SK-N-MC (cell line): ENCODE results near the gene PLCB3.

Experiments used
- DNase-seq: peaks from one replicate; pipeline ENCODE4 v3.0.0-alpha.2; 2011; ENCODE audit warnings: low read depth, low spot score
- H3K27ac ChIP-seq: fragments of 200-600 bp; sonication (generic); 2 replicates; pipeline ENCODE4 v1.5.1; 2016; ENCODE audit warnings: mixed run types
- H3K36me3 ChIP-seq: fragments of 200-600 bp; sonication (generic); 2 replicates; pipeline ENCODE4 v1.6.1; 2017; ENCODE audit warnings: antibody characterized with exemption, low read length, mixed read lengths; ENCODE audit not compliant: insufficient read depth
- H3K4me3 ChIP-seq: fragments of 200-600 bp; sonication (generic); 2 replicates; pipeline ENCODE4 v1.5.1; 2016
- H3K9ac ChIP-seq: fragments of 200-600 bp; sonication (generic); 2 replicates; pipeline ENCODE4 v1.8.0; 2017; ENCODE audit warnings: mixed run types, mixed read lengths; ENCODE audit not compliant: insufficient read length
- H3K9me3 ChIP-seq: fragments of 200-600 bp; sonication (generic); 2 replicates; pipeline ENCODE4 v1.6.1; 2017; ENCODE audit warnings: low read depth, mild to moderate bottlenecking, antibody characterized with exemption, low read length, moderate library complexity, mixed read lengths
- EZH2 ChIP-seq: fragments of 200-600 bp; sonication (generic); IDR thresholded peaks from one replicate; pipeline ENCODE4 v1.6.1; 2017; ENCODE audit warnings: antibody characterized with exemption
- FOXP2 ChIP-seq: optimal IDR thresholded peaks from 2 replicates; pipeline ENCODE3; 2011; ENCODE audit warnings: mild to moderate bottlenecking, moderate library complexity; ENCODE audit not compliant: insufficient read depth; ENCODE audit errors: extremely low read length, control extremely low read depth
- POLR2AphosphoS5 ChIP-seq: IDR thresholded peaks from 2 replicates; pipeline ENCODE4 v1.6.1; 2012; ENCODE audit warnings: mild to moderate bottlenecking, low read depth, low read length, borderline replicate concordance

PLCB3 gene

GRCh38 chr11:64207256-64208085 is 43.9 kb upstream of the PLCB3 start:
- H3K27ac ChIP-seq, result peak overlapping the region; percentile 60; the same call in 1 of the 2 replicates

GRCh38 chr11:64208086-64208795 is 43.1 kb upstream of the PLCB3 start:
- Histone ChIP-seq H3K4me3 (no peak overlapping the region), H3K36me3 (peaks cover 25% of the 10 kb centered on the region), H3K9me3 (no peaks in the 10 kb centered on the region), H3K9ac (no peak overlapping the region), H3K27ac (peak overlapping the region; percentile 10; the same call in 1 of the 2 replicates)
- no peak for DNase-seq
- TF ChIP-seq FOXP2 (no peak), EZH2 (no peak), POLR2AphosphoS5 (no peak)

More at GRCh38 chr11:64207256-64208085, 43.9 kb upstream of the PLCB3 start:
- TF ChIP-seq FOXP2, result no peak
- TF ChIP-seq POLR2AphosphoS5, result no peak; the same call in 1 of the 2 replicates
- no peak for TF ChIP-seq EZH2
- Histone ChIP-seq H3K9me3 (no peaks in the 10 kb centered on the region), H3K9ac (no peak overlapping the region), H3K36me3 (peaks cover 33% of the 10 kb centered on the region), H3K4me3 (no peak overlapping the region)
- DNase-seq, result no peak

- DNase-seq, result no peak
- H3K36me3 ChIP-seq, result peaks cover 18% of the 10 kb centered on the region
- TF ChIP-seq EZH2 (no peak), POLR2AphosphoS5 (no peak), FOXP2 (no peak)
- no peak overlapping the region for H3K9ac ChIP-seq
- H3K27ac ChIP-seq, result no peak overlapping the region
- H3K9me3 ChIP-seq, result no peaks in the 10 kb centered on the region
- no peak overlapping the region for H3K4me3 ChIP-seq
These were observed 42.4 kb upstream of the PLCB3 start for GRCh38 chr11:64208796-64209562.

GRCh38 chr11:64209563-64209843 is 41.8 kb upstream of the PLCB3 start:
- Histone ChIP-seq H3K36me3 (peaks cover 14% of the 10 kb centered on the region), H3K27ac (no peak overlapping the region), H3K9me3 (no peaks in the 10 kb centered on the region), H3K4me3 (no peak overlapping the region), H3K9ac (no peak overlapping the region)
- DNase-seq, result no peak
- no peak for TF ChIP-seq FOXP2
- TF ChIP-seq EZH2, result no peak
- TF ChIP-seq POLR2AphosphoS5, result no peak

- peaks cover 8% of the 10 kb centered on the region for H3K36me3 ChIP-seq
- no peak overlapping the region for H3K27ac ChIP-seq
- H3K9ac ChIP-seq, result no peak overlapping the region
- H3K4me3 ChIP-seq, result no peak overlapping the region
- no peaks in the 10 kb centered on the region for H3K9me3 ChIP-seq
- TF ChIP-seq POLR2AphosphoS5, result no peak
- no peak for TF ChIP-seq FOXP2
- TF ChIP-seq EZH2, result no peak
- no peak for DNase-seq
These were observed 40.9 kb upstream of the PLCB3 start for GRCh38 chr11:64210301-64211020.

- TF ChIP-seq FOXP2, result no peak
- TF ChIP-seq POLR2AphosphoS5, result no peak
- no peak for TF ChIP-seq EZH2
- no peak overlapping the region for H3K27ac ChIP-seq
- no peaks in the 10 kb centered on the region for H3K36me3 ChIP-seq
- no peak overlapping the region for H3K9ac ChIP-seq
- no peak overlapping the region for H3K4me3 ChIP-seq
- DNase-seq, result no peak
- no peaks in the 10 kb centered on the region for H3K9me3 ChIP-seq
These were observed 40.0 kb upstream of the PLCB3 start for GRCh38 chr11:64211181-64211872.

- H3K9me3 ChIP-seq, result no peaks in the 10 kb centered on the region
- no peaks in the 10 kb centered on the region; the same call in 1 of the 2 replicates for H3K36me3 ChIP-seq
- TF ChIP-seq FOXP2, result no peak
- TF ChIP-seq POLR2AphosphoS5, result no peak
- no peak for TF ChIP-seq EZH2
- no peak for DNase-seq
- no peak overlapping the region for H3K27ac ChIP-seq
- no peak overlapping the region for H3K9ac ChIP-seq
- H3K4me3 ChIP-seq, result no peak overlapping the region
These were observed 34.5 kb upstream of the PLCB3 start for GRCh38 chr11:64216879-64217278.
